Astrocyte (in vitro differentiated cells and primary cell): ENCODE measurements around the gene STYK1. TPM values are rescaled to one million over a fixed set of nuclear protein-coding genes. Genes with fewer than 3 reads are reported as not detected.

ENCODE experiments used
- DNase-seq: peaks from one replicate; pipeline ENCODE4 v3.0.0-alpha.2; 2010; ENCODE audit warnings: low read depth
- FAIRE-seq: peaks from 2 replicates; lab custom pipeline; 2011; peaks lifted over from hg19 to GRCh38; lab: Jason Lieb, UNC
- H2AFZ ChIP-seq: 2 replicates; pipeline ENCODE4 v1.6.0; 2012; ENCODE audit warnings: low read depth, low read length, inconsistent platforms
- H3K27ac ChIP-seq: 2 replicates; pipeline ENCODE4 v1.5.1; 2011; ENCODE audit warnings: low read depth, low read length, inconsistent platforms
- H3K27me3 ChIP-seq: 2 replicates; pipeline ENCODE4 v1.6.0; 2011; ENCODE audit warnings: low read length, inconsistent platforms; ENCODE audit not compliant: insufficient read depth
- H3K36me3 ChIP-seq: 2 replicates; pipeline ENCODE4 v1.5.1; 2011; ENCODE audit warnings: low read length, inconsistent platforms; ENCODE audit not compliant: insufficient read depth
- H3K4me1 ChIP-seq: 2 replicates; pipeline ENCODE4 v1.5.1; 2011; ENCODE audit warnings: low read length, inconsistent platforms; ENCODE audit not compliant: insufficient read depth
- H3K4me2 ChIP-seq: 2 replicates; pipeline ENCODE4 v1.6.0; 2012; ENCODE audit warnings: low read length, inconsistent platforms
- H3K4me3 ChIP-seq: 2 replicates; pipeline ENCODE4 v1.5.1; 2011; ENCODE audit warnings: low read depth, mild to moderate bottlenecking, low read length, inconsistent platforms; ENCODE audit not compliant: insufficient read depth
- H3K79me2 ChIP-seq: 2 replicates; pipeline ENCODE4 v1.6.0; 2012; ENCODE audit warnings: mild to moderate bottlenecking, low read length, inconsistent platforms; ENCODE audit not compliant: insufficient read depth
- H3K9ac ChIP-seq: 2 replicates; pipeline ENCODE4 v1.6.0; 2012; ENCODE audit warnings: mild to moderate bottlenecking, low read length, inconsistent platforms
- H3K9me3 ChIP-seq: 2 replicates; pipeline ENCODE4 v1.5.1; 2012; ENCODE audit warnings: low read depth, mild to moderate bottlenecking, low read length, inconsistent platforms; ENCODE audit not compliant: insufficient read depth
- H4K20me1 ChIP-seq: 2 replicates; pipeline ENCODE4 v1.6.0; 2012; ENCODE audit warnings: low read length, inconsistent platforms; ENCODE audit not compliant: insufficient read depth
- H3K27ac Mint-ChIP-seq: one replicate; pipeline ENCODE4 v1.8.0; 2021; ENCODE audit warnings: mild to moderate bottlenecking, mixed read lengths; ENCODE audit not compliant: unreplicated experiment
- H3K27me3 Mint-ChIP-seq: one replicate; pipeline ENCODE4 v1.8.0; 2021; ENCODE audit warnings: low read depth, mixed read lengths; ENCODE audit not compliant: unreplicated experiment
- H3K36me3 Mint-ChIP-seq: one replicate; pipeline ENCODE4 v1.8.0; 2021; ENCODE audit warnings: low read depth, mixed read lengths; ENCODE audit not compliant: unreplicated experiment
- H3K4me1 Mint-ChIP-seq: one replicate; pipeline ENCODE4 v1.8.0; 2021; ENCODE audit warnings: low read depth, mixed read lengths; ENCODE audit not compliant: unreplicated experiment
- H3K4me3 Mint-ChIP-seq: one replicate; pipeline ENCODE4 v1.8.0; 2021; ENCODE audit warnings: mild to moderate bottlenecking, moderate library complexity, mixed read lengths; ENCODE audit not compliant: unreplicated experiment
- H3K9me3 Mint-ChIP-seq: one replicate; pipeline ENCODE4 v1.8.0; 2021; ENCODE audit warnings: mild to moderate bottlenecking, mixed read lengths; ENCODE audit not compliant: unreplicated experiment
- EZH2 ChIP-seq: IDR thresholded peaks from 2 replicates; pipeline ENCODE4 v1.6.1; 2012; ENCODE audit warnings: mild to moderate bottlenecking, low read length, inconsistent platforms; ENCODE audit not compliant: insufficient read depth
- total RNA-seq: library from RNA; stranded (reverse); gene quantifications from 2 replicates; pipeline ENCODE4 v1.2.1, GENCODE V29; 2021
- TF ChIP-seq, protein P1 (sequence below): IDR thresholded peaks from 2 replicates; pipeline ENCODE4 v1.5.1; 2011; ENCODE audit warnings: low read depth, mild to moderate bottlenecking, inconsistent platforms, low read length, moderate library complexity; ENCODE audit not compliant: insufficient read depth

The STYK1 gene
- total RNA-seq, 1 donor from 2014 or later, result 2.9 TPM

DNA sequence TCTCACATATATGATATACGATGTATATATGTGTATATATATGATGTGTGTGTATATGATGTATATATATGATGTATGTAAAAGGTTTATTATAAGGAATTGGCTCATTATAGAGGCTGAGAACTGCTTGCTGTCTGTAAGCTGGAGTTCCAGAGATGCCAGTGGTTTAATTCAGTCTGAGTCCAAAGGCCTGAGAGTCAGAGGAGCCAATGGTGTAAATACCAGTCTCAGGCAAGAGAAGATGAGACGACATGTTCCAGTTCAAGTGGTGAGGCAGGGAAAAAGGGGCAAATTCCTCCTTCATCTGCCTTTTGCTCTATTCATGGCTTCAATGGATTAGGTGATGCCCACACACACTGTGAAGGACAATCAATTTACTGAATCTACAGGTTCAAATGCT lies 17.1 kb upstream of the STYK1 start:
- Histone ChIP-seq H3K27ac (no peak overlapping the region), H3K4me3 (no peak overlapping the region), H3K4me1 (no peaks in the 10 kb centered on the region), H3K36me3 (no peaks in the 10 kb centered on the region), H3K27me3 (no peaks in the 10 kb centered on the region), H3K9me3 (no peaks in the 10 kb centered on the region), H3K4me2 (no peak overlapping the region), H4K20me1 (no peaks in the 10 kb centered on the region), H3K79me2 (no peaks in the 10 kb centered on the region), H3K9ac (no peak overlapping the region), H2AFZ (no peak overlapping the region)
- Mint-ChIP-seq H3K4me1 (peaks cover 12% of the 10 kb centered on the region), H3K4me3 (no peak overlapping the region), H3K27ac (peak overlapping the region; percentile 78), H3K9me3 (peaks cover 5% of the 10 kb centered on the region), H3K27me3 (no peaks in the 10 kb centered on the region), H3K36me3 (peaks cover 6% of the 10 kb centered on the region)
- DNase-seq, result peak; percentile 20
- TF ChIP-seq EZH2, result no peak
- TF ChIP-seq, protein P1, sequence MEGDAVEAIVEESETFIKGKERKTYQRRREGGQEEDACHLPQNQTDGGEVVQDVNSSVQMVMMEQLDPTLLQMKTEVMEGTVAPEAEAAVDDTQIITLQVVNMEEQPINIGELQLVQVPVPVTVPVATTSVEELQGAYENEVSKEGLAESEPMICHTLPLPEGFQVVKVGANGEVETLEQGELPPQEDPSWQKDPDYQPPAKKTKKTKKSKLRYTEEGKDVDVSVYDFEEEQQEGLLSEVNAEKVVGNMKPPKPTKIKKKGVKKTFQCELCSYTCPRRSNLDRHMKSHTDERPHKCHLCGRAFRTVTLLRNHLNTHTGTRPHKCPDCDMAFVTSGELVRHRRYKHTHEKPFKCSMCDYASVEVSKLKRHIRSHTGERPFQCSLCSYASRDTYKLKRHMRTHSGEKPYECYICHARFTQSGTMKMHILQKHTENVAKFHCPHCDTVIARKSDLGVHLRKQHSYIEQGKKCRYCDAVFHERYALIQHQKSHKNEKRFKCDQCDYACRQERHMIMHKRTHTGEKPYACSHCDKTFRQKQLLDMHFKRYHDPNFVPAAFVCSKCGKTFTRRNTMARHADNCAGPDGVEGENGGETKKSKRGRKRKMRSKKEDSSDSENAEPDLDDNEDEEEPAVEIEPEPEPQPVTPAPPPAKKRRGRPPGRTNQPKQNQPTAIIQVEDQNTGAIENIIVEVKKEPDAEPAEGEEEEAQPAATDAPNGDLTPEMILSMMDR, result no peak
- FAIRE-seq, result no peak

DNA sequence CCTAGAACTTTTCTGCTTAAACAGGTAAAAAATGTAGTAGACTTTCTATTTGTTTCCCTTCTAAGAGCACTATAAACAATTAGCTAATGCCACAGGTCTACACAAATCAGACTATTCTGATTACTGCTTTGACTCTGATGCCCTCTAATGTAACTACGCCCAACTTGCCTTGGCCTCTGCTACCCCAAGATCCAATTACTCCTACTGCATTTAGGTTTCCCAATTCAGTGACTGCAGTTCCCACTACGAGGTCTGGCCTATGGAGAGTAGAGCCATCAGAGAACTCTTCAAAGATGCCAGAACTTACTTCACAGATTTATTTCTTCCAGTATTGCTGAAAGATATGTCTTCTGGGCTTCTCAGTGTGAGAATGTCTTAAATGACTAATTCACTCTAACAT lies 15.3 kb upstream of the STYK1 start:
- Histone ChIP-seq H4K20me1 (no peaks in the 10 kb centered on the region), H3K79me2 (no peaks in the 10 kb centered on the region), H3K27ac (no peak overlapping the region), H3K36me3 (no peaks in the 10 kb centered on the region), H3K4me1 (no peaks in the 10 kb centered on the region), H2AFZ (no peak overlapping the region), H3K9me3 (no peaks in the 10 kb centered on the region), H3K4me3 (no peak overlapping the region), H3K27me3 (no peaks in the 10 kb centered on the region), H3K9ac (no peak overlapping the region), H3K4me2 (no peak overlapping the region)
- no peak for TF ChIP-seq EZH2
- TF ChIP-seq, protein P1, result no peak
- Mint-ChIP-seq H3K4me3 (no peak overlapping the region), H3K36me3 (peaks cover 3% of the 10 kb centered on the region), H3K4me1 (peaks cover 11% of the 10 kb centered on the region), H3K27ac (no peak overlapping the region), H3K27me3 (no peaks in the 10 kb centered on the region), H3K9me3 (peaks cover 5% of the 10 kb centered on the region)
- DNase-seq (no peak), FAIRE-seq (no peak)

DNA sequence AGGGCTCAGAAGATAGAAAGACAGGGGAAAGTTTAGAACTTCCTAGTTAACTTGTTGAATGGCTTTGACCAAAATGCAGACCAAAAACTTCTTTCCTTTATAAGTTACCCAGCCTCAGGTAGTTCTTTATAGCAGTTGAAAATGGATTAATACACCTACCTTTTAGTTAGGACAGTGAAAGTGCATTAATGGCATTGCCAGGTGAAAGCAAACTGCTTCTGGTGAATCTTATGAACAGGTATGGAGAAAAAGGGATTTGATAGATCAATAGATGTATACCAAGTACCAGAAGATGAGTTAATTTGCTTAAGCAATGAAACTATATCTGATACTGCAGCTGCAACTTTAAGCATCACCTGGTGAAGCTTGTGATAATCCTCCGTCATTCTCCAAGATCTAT lies 14.2 kb upstream of the STYK1 start:
- FAIRE-seq, result no peak
- H3K4me3 ChIP-seq, result no peak overlapping the region

More for the DNA sequence above, 14.2 kb upstream of the STYK1 start:
- H3K9me3 ChIP-seq, result no peaks in the 10 kb centered on the region
- Mint-ChIP-seq H3K4me1 (peaks cover 11% of the 10 kb centered on the region), H3K27me3 (no peaks in the 10 kb centered on the region), H3K36me3 (peaks cover 1% of the 10 kb centered on the region), H3K27ac (no peak overlapping the region), H3K9me3 (peaks cover 5% of the 10 kb centered on the region), H3K4me3 (no peak overlapping the region)
- H3K9ac ChIP-seq, result no peak overlapping the region
- H3K27me3 ChIP-seq, result no peaks in the 10 kb centered on the region
- H3K4me1 ChIP-seq, result no peaks in the 10 kb centered on the region
- H2AFZ ChIP-seq, result no peak overlapping the region
- TF ChIP-seq EZH2, result no peak
- TF ChIP-seq, protein P1, result no peak
- no peaks in the 10 kb centered on the region for H3K36me3 ChIP-seq
- DNase-seq, result no peak
- H3K79me2 ChIP-seq, result no peaks in the 10 kb centered on the region
- H3K27ac ChIP-seq, result no peak overlapping the region
- no peaks in the 10 kb centered on the region for H4K20me1 ChIP-seq
- no peak overlapping the region for H3K4me2 ChIP-seq
